DOHH2 (cell line): Measurements from ENCODE around the gene SIRT7.

Experiments used
- H3F3A ChIP-seq: fragments of 200-600 bp; sonication (generic), shearing (Covaris generic); 2 replicates; pipeline ENCODE4 v1.6.0; 2016; ENCODE audit warnings: antibody characterized with exemption, mild to moderate bottlenecking; ENCODE audit not compliant: control insufficient read depth, insufficient read depth
- H3K27ac ChIP-seq: fragments of 200-600 bp; sonication (generic); 2 replicates; pipeline ENCODE4 v1.5.1; 2014; ENCODE audit warnings: low read depth, mild to moderate bottlenecking, low read length, moderate library complexity
- H3K27me3 ChIP-seq: fragments of 200-600 bp; sonication (generic); 2 replicates; pipeline ENCODE4 v1.6.1; 2014; ENCODE audit warnings: mild to moderate bottlenecking, low read length, mixed read lengths; ENCODE audit not compliant: control insufficient read depth
- H3K36me3 ChIP-seq: fragments of 200-600 bp; sonication (generic); 2 replicates; pipeline ENCODE4 v1.6.1; 2014; ENCODE audit warnings: mild to moderate bottlenecking, low read length, moderate library complexity, mixed read lengths; ENCODE audit not compliant: control insufficient read depth
- H3K4me1 ChIP-seq: fragments of 200-600 bp; sonication (generic); 2 replicates; pipeline ENCODE4 v1.6.1; 2014; ENCODE audit warnings: mild to moderate bottlenecking, low read length, mixed read lengths; ENCODE audit not compliant: control insufficient read depth
- H3K4me2 ChIP-seq: fragments of 200-600 bp; sonication (generic); 2 replicates; pipeline ENCODE4 v1.6.0; 2014; ENCODE audit warnings: mild to moderate bottlenecking, low read length, moderate library complexity
- H3K4me3 ChIP-seq: fragments of 200-600 bp; sonication (generic); 2 replicates; pipeline ENCODE4 v1.5.1; 2014; ENCODE audit warnings: mild to moderate bottlenecking, low read length, mixed read lengths
- H3K79me2 ChIP-seq: fragments of 200-600 bp; sonication (generic); 2 replicates; pipeline ENCODE4 v1.6.1; 2014; ENCODE audit warnings: mild to moderate bottlenecking, low read length, mixed read lengths; ENCODE audit not compliant: control insufficient read depth
- H3K9me2 ChIP-seq: fragments of 200-600 bp; sonication (generic); replicated peaks from 2 replicates; pipeline ENCODE4 v1.6.1; 2014; ENCODE audit warnings: mild to moderate bottlenecking, low read length, mixed read lengths; ENCODE audit not compliant: control insufficient read depth
- H3K9me3 ChIP-seq: fragments of 200-600 bp; sonication (generic); 2 replicates; pipeline ENCODE4 v1.6.1; 2014; ENCODE audit warnings: antibody characterized with exemption, low read length, mixed read lengths; ENCODE audit not compliant: control insufficient read depth, insufficient read depth
- H4K20me1 ChIP-seq: fragments of 200-600 bp; sonication (generic); 2 replicates; pipeline ENCODE4 v1.6.0; 2014; ENCODE audit warnings: low read depth, mild to moderate bottlenecking, antibody characterized with exemption, low read length, moderate library complexity; ENCODE audit not compliant: control insufficient read depth, insufficient read depth
- CTCF ChIP-seq: fragments of 200-600 bp; sonication (generic); IDR thresholded peaks from one replicate; pipeline ENCODE4 v1.5.1; 2014; ENCODE audit warnings: antibody characterized with exemption, mild to moderate bottlenecking, low read depth, low read length; ENCODE audit not compliant: poor library complexity, severe bottlenecking
- EZH2phosphoT487 ChIP-seq: fragments of 200-600 bp; sonication (generic); IDR thresholded peaks from 2 replicates; pipeline ENCODE4 v1.6.1; 2017; ENCODE audit warnings: borderline replicate concordance, mild to moderate bottlenecking, antibody characterized with exemption, low read length, moderate library complexity, mixed read lengths

Gene SIRT7

GRCh38 chr17:81952792-81953228 lies 34.8 kb upstream of the SIRT7 start:
- no peaks in the 10 kb centered on the region for H4K20me1 ChIP-seq
- no peak overlapping the region for H3K4me3 ChIP-seq
- no peaks in the 10 kb centered on the region for H3K79me2 ChIP-seq
- H3K4me2 ChIP-seq = no peak overlapping the region
- H3K36me3 ChIP-seq = no peaks in the 10 kb centered on the region
- TF ChIP-seq CTCF (no peak), EZH2phosphoT487 (no peak)
- H3K27ac ChIP-seq = no peak overlapping the region
- H3F3A ChIP-seq = no peaks in the 10 kb centered on the region
- no peaks in the 10 kb centered on the region for H3K9me2 ChIP-seq
- peaks cover under 1% of the 10 kb centered on the region; the same call in 1 of the 2 replicates for H3K27me3 ChIP-seq
- no peaks in the 10 kb centered on the region for H3K9me3 ChIP-seq
- peaks cover 3% of the 10 kb centered on the region; the same call in 1 of the 2 replicates for H3K4me1 ChIP-seq

GRCh38 chr17:81951785-81952684 lies 34.1 kb upstream of the SIRT7 start:
- no peaks in the 10 kb centered on the region for H3F3A ChIP-seq
- no peaks in the 10 kb centered on the region for H3K36me3 ChIP-seq
- no peaks in the 10 kb centered on the region for H4K20me1 ChIP-seq
- H3K27ac ChIP-seq = no peak overlapping the region
- no peaks in the 10 kb centered on the region for H3K27me3 ChIP-seq
- H3K4me2 ChIP-seq = no peak overlapping the region
- H3K9me3 ChIP-seq = no peaks in the 10 kb centered on the region
- H3K79me2 ChIP-seq = no peaks in the 10 kb centered on the region
- no peak overlapping the region for H3K4me3 ChIP-seq
- TF ChIP-seq EZH2phosphoT487 = no peak
- TF ChIP-seq CTCF = no peak
- no peaks in the 10 kb centered on the region for H3K9me2 ChIP-seq
- peaks cover 3% of the 10 kb centered on the region; the same call in 1 of the 2 replicates for H3K4me1 ChIP-seq

DNA sequence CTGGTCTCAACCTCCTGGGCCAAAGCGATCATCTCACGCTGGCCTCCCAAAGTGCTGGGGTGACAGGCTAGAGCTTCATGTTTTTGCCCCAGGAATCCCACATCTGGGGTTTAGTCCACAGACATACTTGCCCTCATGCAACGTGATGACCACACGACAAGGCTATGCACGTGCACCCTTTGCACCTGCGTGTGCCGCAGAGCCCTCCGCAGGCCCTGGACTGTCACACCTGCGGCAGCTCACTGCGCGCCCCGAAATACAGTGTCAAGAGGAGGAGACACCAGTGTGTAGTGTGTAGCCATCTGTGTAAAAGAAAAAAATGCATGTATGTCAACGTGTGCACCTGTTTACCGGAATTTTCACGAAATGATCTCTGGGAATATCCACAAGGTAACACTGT lies 32.5 kb upstream of the SIRT7 start:
- Histone ChIP-seq H3K4me2 (no peak overlapping the region), H3K4me1 (peaks cover 3% of the 10 kb centered on the region; the same call in 1 of the 2 replicates), H4K20me1 (no peaks in the 10 kb centered on the region), H3K27ac (no peak overlapping the region), H3K4me3 (no peak overlapping the region), H3F3A (no peaks in the 10 kb centered on the region), H3K9me3 (no peaks in the 10 kb centered on the region), H3K27me3 (no peaks in the 10 kb centered on the region), H3K9me2 (no peaks in the 10 kb centered on the region), H3K36me3 (no peaks in the 10 kb centered on the region), H3K79me2 (no peaks in the 10 kb centered on the region)
- TF ChIP-seq EZH2phosphoT487 (no peak), CTCF (no peak)
